GM12874 (cell line): ENCODE results near the gene SYTL5.

Experiments
- TF ChIP-seq, protein P1 (sequence below): IDR thresholded peaks from 2 replicates; pipeline ENCODE4 v1.5.1; 2011; ENCODE audit warnings: low read depth, mild to moderate bottlenecking, control low read depth, low read length, moderate library complexity; ENCODE audit not compliant: insufficient read depth

SYTL5 gene

GRCh38 chrX:38089173-38089982 lies 83.0 kb downstream of the SYTL5 start:
- TF ChIP-seq, protein P1, sequence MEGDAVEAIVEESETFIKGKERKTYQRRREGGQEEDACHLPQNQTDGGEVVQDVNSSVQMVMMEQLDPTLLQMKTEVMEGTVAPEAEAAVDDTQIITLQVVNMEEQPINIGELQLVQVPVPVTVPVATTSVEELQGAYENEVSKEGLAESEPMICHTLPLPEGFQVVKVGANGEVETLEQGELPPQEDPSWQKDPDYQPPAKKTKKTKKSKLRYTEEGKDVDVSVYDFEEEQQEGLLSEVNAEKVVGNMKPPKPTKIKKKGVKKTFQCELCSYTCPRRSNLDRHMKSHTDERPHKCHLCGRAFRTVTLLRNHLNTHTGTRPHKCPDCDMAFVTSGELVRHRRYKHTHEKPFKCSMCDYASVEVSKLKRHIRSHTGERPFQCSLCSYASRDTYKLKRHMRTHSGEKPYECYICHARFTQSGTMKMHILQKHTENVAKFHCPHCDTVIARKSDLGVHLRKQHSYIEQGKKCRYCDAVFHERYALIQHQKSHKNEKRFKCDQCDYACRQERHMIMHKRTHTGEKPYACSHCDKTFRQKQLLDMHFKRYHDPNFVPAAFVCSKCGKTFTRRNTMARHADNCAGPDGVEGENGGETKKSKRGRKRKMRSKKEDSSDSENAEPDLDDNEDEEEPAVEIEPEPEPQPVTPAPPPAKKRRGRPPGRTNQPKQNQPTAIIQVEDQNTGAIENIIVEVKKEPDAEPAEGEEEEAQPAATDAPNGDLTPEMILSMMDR, result no peak

- TF ChIP-seq, protein P1, result no peak
Observed at GRCh38 chrX:38095971-38096529, 89.7 kb downstream of the SYTL5 start.

GRCh38 chrX:38099688-38100087 lies 93.3 kb downstream of the SYTL5 start:
- TF ChIP-seq, protein P1, result no peak

DNA sequence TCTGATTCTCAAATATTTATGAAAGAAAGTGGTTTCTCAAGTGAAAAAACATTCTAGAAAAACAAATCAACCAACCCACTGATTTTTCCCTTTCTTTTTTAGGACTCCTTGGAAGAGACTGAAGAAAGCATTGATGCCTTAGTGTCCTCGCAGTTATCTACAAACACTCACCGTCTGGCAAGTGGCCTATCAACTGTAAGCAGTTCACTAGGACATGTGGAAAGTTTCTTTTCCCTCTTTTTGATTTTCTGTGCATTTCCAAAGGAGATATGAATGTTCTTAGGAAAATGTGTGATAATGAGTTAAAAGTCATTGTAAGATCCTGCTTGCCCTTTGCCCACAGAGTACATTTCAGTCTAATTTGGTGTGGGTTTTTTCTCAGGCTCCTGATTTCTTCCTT lies 95.9 kb downstream of the SYTL5 start:
- TF ChIP-seq, protein P1, result no peak

GRCh38 chrX:38102875-38103274 lies 96.5 kb downstream of the SYTL5 start:
- TF ChIP-seq, protein P1, result no peak

DNA sequence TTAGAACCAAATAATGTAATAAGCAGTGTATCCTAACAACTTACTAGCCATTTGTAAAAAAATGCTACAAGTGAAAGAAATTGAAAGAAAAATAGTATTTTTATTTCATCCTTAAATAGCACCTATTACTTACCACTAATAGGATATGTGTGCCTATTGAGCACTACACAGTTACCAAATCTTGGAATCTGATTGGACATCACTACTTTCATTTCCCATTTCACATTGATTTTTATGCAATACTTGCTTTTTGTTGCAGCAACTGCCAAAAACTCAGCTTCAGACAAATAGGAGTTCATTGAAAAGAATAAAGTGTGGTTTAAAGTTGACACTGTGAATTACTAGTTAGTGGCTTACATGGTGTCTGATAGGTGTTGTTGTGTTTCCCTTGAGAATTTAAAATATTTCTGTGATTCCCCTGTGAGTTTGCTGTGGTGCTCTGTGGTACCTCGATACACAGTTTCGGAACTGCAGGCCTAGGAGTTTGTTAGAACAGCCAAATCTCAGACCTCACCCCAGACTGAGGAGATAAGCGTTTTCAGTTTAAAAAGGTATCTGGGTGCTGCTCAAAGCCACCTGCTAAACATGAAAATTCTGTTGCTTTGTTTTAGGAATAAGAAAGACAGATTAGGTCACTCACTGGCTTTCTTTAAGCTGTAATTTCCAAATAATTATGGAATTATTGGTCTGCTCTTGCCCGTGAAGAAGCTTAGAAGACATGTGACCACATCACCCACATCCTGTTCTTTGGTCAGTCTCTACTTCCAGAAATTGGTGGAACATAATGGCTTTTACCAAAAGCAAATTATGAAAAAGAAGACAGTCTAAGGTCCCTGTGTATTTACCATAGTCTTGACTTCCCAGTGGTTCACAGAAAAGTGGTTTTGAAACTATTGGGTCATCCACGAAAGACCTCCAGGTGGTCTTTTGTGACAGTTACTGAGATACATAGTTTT lies 97.8 kb downstream of the SYTL5 start:
- TF ChIP-seq, protein P1, result no peak

- TF ChIP-seq, protein P1, result no peak
Observed at GRCh38 chrX:38105216-38105725, 98.9 kb downstream of the SYTL5 start.
